ENCODE data around the gene ULBP3. TPM values are rescaled to one million over a fixed set of nuclear protein-coding genes. Genes with fewer than 3 reads are reported as not detected.

ULBP3 gene
- polyA plus RNA-seq, 1 donor from 2014 or later: 2.2 TPM

DNA sequence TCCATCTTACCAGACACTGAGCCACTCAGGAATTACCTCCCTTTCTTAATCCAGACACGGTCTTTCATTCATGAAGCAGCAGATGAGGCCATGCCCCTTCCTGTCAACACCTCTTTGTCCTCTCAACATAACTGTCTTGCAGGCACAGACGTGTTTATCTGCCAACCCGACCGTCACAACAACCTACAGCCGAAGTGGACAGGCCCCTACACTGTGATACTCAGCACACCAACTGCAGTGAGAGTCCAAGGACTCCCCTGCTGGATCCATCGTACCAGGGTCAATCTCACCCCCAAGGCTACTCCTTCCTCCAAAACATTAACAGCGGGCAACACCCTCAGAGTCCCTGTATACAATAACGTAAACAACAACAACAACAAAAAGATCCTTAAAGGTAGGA, 30.6 kb upstream of the ULBP3 start:
- TF ChIP-seq EP300 (conservative IDR thresholded peaks at IDR 0.05; ENCODE audit: poor library complexity, severe bottlenecking): no peak
- TF ChIP-seq, protein P1, sequence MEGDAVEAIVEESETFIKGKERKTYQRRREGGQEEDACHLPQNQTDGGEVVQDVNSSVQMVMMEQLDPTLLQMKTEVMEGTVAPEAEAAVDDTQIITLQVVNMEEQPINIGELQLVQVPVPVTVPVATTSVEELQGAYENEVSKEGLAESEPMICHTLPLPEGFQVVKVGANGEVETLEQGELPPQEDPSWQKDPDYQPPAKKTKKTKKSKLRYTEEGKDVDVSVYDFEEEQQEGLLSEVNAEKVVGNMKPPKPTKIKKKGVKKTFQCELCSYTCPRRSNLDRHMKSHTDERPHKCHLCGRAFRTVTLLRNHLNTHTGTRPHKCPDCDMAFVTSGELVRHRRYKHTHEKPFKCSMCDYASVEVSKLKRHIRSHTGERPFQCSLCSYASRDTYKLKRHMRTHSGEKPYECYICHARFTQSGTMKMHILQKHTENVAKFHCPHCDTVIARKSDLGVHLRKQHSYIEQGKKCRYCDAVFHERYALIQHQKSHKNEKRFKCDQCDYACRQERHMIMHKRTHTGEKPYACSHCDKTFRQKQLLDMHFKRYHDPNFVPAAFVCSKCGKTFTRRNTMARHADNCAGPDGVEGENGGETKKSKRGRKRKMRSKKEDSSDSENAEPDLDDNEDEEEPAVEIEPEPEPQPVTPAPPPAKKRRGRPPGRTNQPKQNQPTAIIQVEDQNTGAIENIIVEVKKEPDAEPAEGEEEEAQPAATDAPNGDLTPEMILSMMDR (IDR thresholded peaks at IDR 0.05; ENCODE audit: poor library complexity, severe bottlenecking): no peak
- no peak for TF ChIP-seq EZH2 (IDR thresholded peaks at IDR 0.05; ENCODE audit: borderline replicate concordance, insufficient read depth, low read length, poor library complexity, severe bottlenecking)
- TF ChIP-seq RAD21 (conservative IDR thresholded peaks at IDR 0.05): no peak
- no peak for TF ChIP-seq SMC3 (conservative IDR thresholded peaks at IDR 0.05; ENCODE audit: poor library complexity)
- TF ChIP-seq POLR2AphosphoS5 (IDR thresholded peaks at IDR 0.05): no peak
- no peak for TF ChIP-seq MXI1 (conservative IDR thresholded peaks at IDR 0.05; ENCODE audit: poor library complexity, severe bottlenecking)
- no peak for TF ChIP-seq TAF1 (IDR thresholded peaks at IDR 0.05; ENCODE audit: low read depth)
- TF ChIP-seq, protein P2, sequence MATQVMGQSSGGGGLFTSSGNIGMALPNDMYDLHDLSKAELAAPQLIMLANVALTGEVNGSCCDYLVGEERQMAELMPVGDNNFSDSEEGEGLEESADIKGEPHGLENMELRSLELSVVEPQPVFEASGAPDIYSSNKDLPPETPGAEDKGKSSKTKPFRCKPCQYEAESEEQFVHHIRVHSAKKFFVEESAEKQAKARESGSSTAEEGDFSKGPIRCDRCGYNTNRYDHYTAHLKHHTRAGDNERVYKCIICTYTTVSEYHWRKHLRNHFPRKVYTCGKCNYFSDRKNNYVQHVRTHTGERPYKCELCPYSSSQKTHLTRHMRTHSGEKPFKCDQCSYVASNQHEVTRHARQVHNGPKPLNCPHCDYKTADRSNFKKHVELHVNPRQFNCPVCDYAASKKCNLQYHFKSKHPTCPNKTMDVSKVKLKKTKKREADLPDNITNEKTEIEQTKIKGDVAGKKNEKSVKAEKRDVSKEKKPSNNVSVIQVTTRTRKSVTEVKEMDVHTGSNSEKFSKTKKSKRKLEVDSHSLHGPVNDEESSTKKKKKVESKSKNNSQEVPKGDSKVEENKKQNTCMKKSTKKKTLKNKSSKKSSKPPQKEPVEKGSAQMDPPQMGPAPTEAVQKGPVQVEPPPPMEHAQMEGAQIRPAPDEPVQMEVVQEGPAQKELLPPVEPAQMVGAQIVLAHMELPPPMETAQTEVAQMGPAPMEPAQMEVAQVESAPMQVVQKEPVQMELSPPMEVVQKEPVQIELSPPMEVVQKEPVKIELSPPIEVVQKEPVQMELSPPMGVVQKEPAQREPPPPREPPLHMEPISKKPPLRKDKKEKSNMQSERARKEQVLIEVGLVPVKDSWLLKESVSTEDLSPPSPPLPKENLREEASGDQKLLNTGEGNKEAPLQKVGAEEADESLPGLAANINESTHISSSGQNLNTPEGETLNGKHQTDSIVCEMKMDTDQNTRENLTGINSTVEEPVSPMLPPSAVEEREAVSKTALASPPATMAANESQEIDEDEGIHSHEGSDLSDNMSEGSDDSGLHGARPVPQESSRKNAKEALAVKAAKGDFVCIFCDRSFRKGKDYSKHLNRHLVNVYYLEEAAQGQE (IDR thresholded peaks at IDR 0.05; ENCODE audit: borderline replicate concordance): no peak

DNA sequence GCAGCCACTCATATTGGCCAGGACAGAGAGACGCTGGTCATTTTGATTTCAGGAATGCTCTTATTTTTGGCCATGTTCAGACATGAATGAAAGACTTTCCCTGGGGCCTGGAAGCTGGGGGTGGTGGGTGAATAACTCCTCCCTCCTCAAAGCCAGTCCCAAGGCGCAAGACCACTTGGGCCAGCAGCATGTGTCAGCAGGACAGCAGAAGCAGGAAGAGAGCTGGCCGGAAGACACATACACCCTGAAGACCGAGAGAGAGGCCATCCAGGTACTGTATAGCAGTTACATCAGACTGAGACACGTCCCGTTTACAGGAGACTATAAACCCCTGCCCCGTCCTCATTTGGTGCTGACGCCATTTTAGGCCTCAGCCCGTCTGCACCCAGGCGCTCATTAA, 29.2 kb upstream of the ULBP3 start:
- Histone ChIP-seq H3K9ac (ENCODE audit: low read length) (no peak overlapping the region), H3K9me2 (ENCODE audit: insufficient read depth, low read length) (no peaks in the 10 kb centered on the region), H4K20me1 (ENCODE audit: insufficient read depth) (no peaks in the 10 kb centered on the region), H3F3A (ENCODE audit: insufficient read depth, low read length, poor library complexity, severe bottlenecking) (no peaks in the 10 kb centered on the region), H3K79me2 (replicated peaks; ENCODE audit: insufficient read depth, low read length) (no peaks in the 10 kb centered on the region), H3K27me3 (ENCODE audit: insufficient read depth, low read depth, low read length) (no peaks in the 10 kb centered on the region), H3K4me3 (ENCODE audit: low read length) (no peak overlapping the region), H3K36me3 (ENCODE audit: insufficient read depth, low read length) (no peaks in the 10 kb centered on the region), H3K27ac (ENCODE audit: low read length) (no peak overlapping the region), H3K4me2 (ENCODE audit: low read length) (no peak overlapping the region), H3K9me3 (ENCODE audit: low read length) (no peaks in the 10 kb centered on the region), H2AFZ (ENCODE audit: low read depth, low read length) (no peak overlapping the region)
- TF ChIP-seq TAF1 (IDR thresholded peaks at IDR 0.05; ENCODE audit: low read depth) (no peak), POLR2AphosphoS5 (IDR thresholded peaks at IDR 0.05) (no peak), RAD21 (conservative IDR thresholded peaks at IDR 0.05) (no peak), MXI1 (conservative IDR thresholded peaks at IDR 0.05; ENCODE audit: poor library complexity, severe bottlenecking) (no peak), SMC3 (conservative IDR thresholded peaks at IDR 0.05; ENCODE audit: poor library complexity) (no peak), EP300 (conservative IDR thresholded peaks at IDR 0.05; ENCODE audit: poor library complexity, severe bottlenecking) (no peak), EZH2 (IDR thresholded peaks at IDR 0.05; ENCODE audit: borderline replicate concordance, insufficient read depth, low read length, poor library complexity, severe bottlenecking) (no peak)
- TF ChIP-seq, protein P2 (IDR thresholded peaks at IDR 0.05; ENCODE audit: borderline replicate concordance): no peak
- TF ChIP-seq, protein P1 (IDR thresholded peaks at IDR 0.05; ENCODE audit: poor library complexity, severe bottlenecking): no peak

More for the DNA sequence above, 30.6 kb upstream of the ULBP3 start:
- no peaks in the 10 kb centered on the region for H3K27me3 ChIP-seq (ENCODE audit: insufficient read depth, low read depth, low read length)
- H3K9me2 ChIP-seq (ENCODE audit: insufficient read depth, low read length): no peaks in the 10 kb centered on the region
- H3F3A ChIP-seq (ENCODE audit: insufficient read depth, low read length, poor library complexity, severe bottlenecking): no peaks in the 10 kb centered on the region
- H3K4me3 ChIP-seq (ENCODE audit: low read length): no peak overlapping the region
- H4K20me1 ChIP-seq (ENCODE audit: insufficient read depth): no peaks in the 10 kb centered on the region
- no peaks in the 10 kb centered on the region for H3K79me2 ChIP-seq (replicated peaks; ENCODE audit: insufficient read depth, low read length)
- H3K36me3 ChIP-seq (ENCODE audit: insufficient read depth, low read length): no peaks in the 10 kb centered on the region
- H3K4me2 ChIP-seq (ENCODE audit: low read length): no peak overlapping the region
- H3K9ac ChIP-seq (ENCODE audit: low read length): no peak overlapping the region
- no peaks in the 10 kb centered on the region for H3K9me3 ChIP-seq (ENCODE audit: low read length)
- H3K27ac ChIP-seq (ENCODE audit: low read length): no peak overlapping the region
- H2AFZ ChIP-seq (ENCODE audit: low read depth, low read length): no peak overlapping the region
